B cell (primary cell): ENCODE measurements around the gene CATSPERB. TPM values are rescaled to one million over a fixed set of nuclear protein-coding genes. Genes with fewer than 3 reads are reported as not detected.

Experiments
- ATAC-seq: fragments of 200-7000 bp; cut with Tn5 transposase; one replicate; pipeline ENCODE4 v1.10.0; 2021; ENCODE audit warnings: low read depth, mild to moderate bottlenecking, moderate number of reproducible peaks, moderate library complexity
- CTCF ChIA-PET: fragments of 350-600 bp; sonication (Branson Sonifier 250); formaldehyde crosslinking; loops from one replicate; lab custom pipeline; 2021; ENCODE audit warnings: antibody characterized with exemption, inconsistent platforms; lab: Charles Lee
- POLR2A ChIA-PET: fragments of 350-600 bp; sonication (Branson Sonifier 250); formaldehyde crosslinking; loops from one replicate; lab custom pipeline; 2021; ENCODE audit warnings: antibody characterized with exemption; lab: Charles Lee
- DNase-seq: peaks from one replicate; pipeline ENCODE4 v3.0.0; 2013
- H2AFZ ChIP-seq: 2 replicates; pipeline ENCODE4 v1.6.1; 2012; ENCODE audit warnings: mild to moderate bottlenecking, low read depth, low read length; ENCODE audit not compliant: insufficient read depth, poor library complexity, severe bottlenecking
- H3K27ac ChIP-seq, 2 donors: 1 replicate in 1 of 2; 2 replicates in 1 of 2; pipeline ENCODE4 v1.5.1; 2012 to 2013; ENCODE audit warnings: low read length in 2 of 2, mild to moderate bottlenecking in 2 of 2, moderate library complexity in 1 of 2
- H3K27me3 ChIP-seq, 4 experiments: fragments of 200-600 bp in 1 of 4; sonication (generic) in 1 of 4; replicated peaks in 1 of 4; 1 replicate in 2 of 4; 2 replicates in 2 of 4; pipeline versions ENCODE4 v1.6.1 to v1.7.0; 2013 to 2016; ENCODE audit warnings: low read length in 3 of 4, mild to moderate bottlenecking in 2 of 4, mixed read lengths in 1 of 4, moderate library complexity in 1 of 4; ENCODE audit not compliant: insufficient read depth in 4 of 4, control insufficient read depth in 3 of 4; ENCODE audit errors: control extremely low read depth in 1 of 4
- H3K36me3 ChIP-seq, 2 experiments: replicated peaks in 1 of 2; 1 replicate in 1 of 2; 2 replicates in 1 of 2; pipeline versions ENCODE4 v1.6.1 to v1.7.1; 2013; ENCODE audit warnings: low read length in 1 of 2; ENCODE audit not compliant: insufficient read depth in 2 of 2, control insufficient read depth in 1 of 2; ENCODE audit errors: control extremely low read depth in 1 of 2, extremely low read depth in 1 of 2
- H3K4me1 ChIP-seq, 2 donors: fragments of 200-600 bp in 1 of 2; sonication (generic) in 1 of 2; 1 replicate in 1 of 2; 2 replicates in 1 of 2; pipeline versions ENCODE4 v1.5.1 to v1.6.1; 2013 to 2017; ENCODE audit warnings: low read length in 2 of 2; ENCODE audit not compliant: control insufficient read depth in 2 of 2, insufficient read depth in 2 of 2
- H3K4me2 ChIP-seq: replicated peaks from 2 replicates; pipeline ENCODE3; 2012; ENCODE audit warnings: mild to moderate bottlenecking, low read depth, low read length; ENCODE audit not compliant: poor library complexity, severe bottlenecking
- H3K4me3 ChIP-seq, 5 experiments: fragments of 200-600 bp in 1 of 5; sonication (generic) in 1 of 5; 1 replicate in 3 of 5; 2 replicates in 2 of 5; pipeline versions ENCODE4 v1.5.1 to v1.7.0; 2011 to 2016; ENCODE audit warnings: low read length in 4 of 5, mild to moderate bottlenecking in 4 of 5, low read depth in 2 of 5, control low read depth in 1 of 5, moderate library complexity in 1 of 5; ENCODE audit not compliant: insufficient read depth in 1 of 5; ENCODE audit errors: control extremely low read depth in 1 of 5, extremely low read depth in 1 of 5
- H3K79me2 ChIP-seq: fragments of 200-600 bp; sonication (generic); one replicate; pipeline ENCODE4 v1.6.0; 2016; ENCODE audit warnings: low read length; ENCODE audit not compliant: control insufficient read depth, insufficient read depth
- H3K9ac ChIP-seq: fragments of 200-600 bp; sonication (generic); 2 replicates; pipeline ENCODE4 v1.6.1; 2017; ENCODE audit warnings: mild to moderate bottlenecking, low read length, moderate library complexity
- H3K9me3 ChIP-seq, 3 donors: one replicate each; pipeline versions ENCODE4 v1.6.1 to v1.7.1; 2013; ENCODE audit warnings: low read length in 2 of 3; ENCODE audit not compliant: control insufficient read depth in 2 of 3, insufficient read depth in 1 of 3; ENCODE audit errors: control extremely low read depth in 1 of 3
- H4K20me1 ChIP-seq: 2 replicates; pipeline ENCODE4 v1.6.0; 2012; ENCODE audit warnings: mild to moderate bottlenecking, low read length; ENCODE audit not compliant: insufficient read depth, control insufficient read depth, poor library complexity, severe bottlenecking
- H3K27ac Mint-ChIP-seq: one replicate; pipeline ENCODE4 v1.8.0; 2021; ENCODE audit warnings: mixed read lengths
- H3K27me3 Mint-ChIP-seq: one replicate; pipeline ENCODE4 v1.8.0; 2021; ENCODE audit warnings: mixed read lengths
- H3K4me1 Mint-ChIP-seq: one replicate; pipeline ENCODE4 v1.8.0; 2021; ENCODE audit warnings: mixed read lengths
- H3K4me3 Mint-ChIP-seq: one replicate; pipeline ENCODE4 v1.8.0; 2021; ENCODE audit warnings: mixed read lengths
- H3K9me3 Mint-ChIP-seq: one replicate; pipeline ENCODE4 v1.8.0; 2022; ENCODE audit warnings: mixed read lengths; ENCODE audit not compliant: insufficient read depth
- EZH2 ChIP-seq: IDR thresholded peaks from 2 replicates; pipeline ENCODE4 v1.6.1; 2012; ENCODE audit warnings: borderline replicate concordance, low read depth, mild to moderate bottlenecking, moderate library complexity, low read length; ENCODE audit not compliant: insufficient read depth, poor library complexity, severe bottlenecking
- whole genome bisulfite sequencing: methylation state at CpG from one replicate; pipeline ENCODE4 v1.1.5; 2013; ENCODE audit warnings: missing lambda C conversion rate; ENCODE audit not compliant: insufficient coverage; 5-methylcytosine and 5-hydroxymethylcytosine counted together
- intact Hi-C: fragments of 100-400 bp; cut with micrococcal nuclease; formaldehyde crosslinking; loops from one replicate; pipeline ENCODE4 v1.10.0; 2022
- polyA plus RNA-seq: library from polyadenylated mRNA; depleted of rRNA; stranded (reverse); fragments of >200 nt; gene quantifications from 2 replicates; pipeline ENCODE4 v1.2.3, GENCODE V29; 2012
- total RNA-seq, 2 donors: library from RNA; stranded (reverse); fragments of 120-200 nt in 1 of 2; gene quantifications; 1 replicate in 1 of 2; 2 replicates in 1 of 2; pipeline versions ENCODE4 v1.2.3 to v1.2.4, GENCODE V29; 2013 to 2022
- TF ChIP-seq, protein P1 (sequence below): fragments of 200-600 bp; IDR thresholded peaks from one replicate; pipeline ENCODE4 v1.8.0; 2022; ENCODE audit warnings: antibody characterized with exemption, mild to moderate bottlenecking

The CATSPERB gene
- total and polyA plus RNA-seq, 2 donors (not counting 1 experiment from before 2014, with no cell fraction given), result 0.12 to 0.18 TPM

DNA sequence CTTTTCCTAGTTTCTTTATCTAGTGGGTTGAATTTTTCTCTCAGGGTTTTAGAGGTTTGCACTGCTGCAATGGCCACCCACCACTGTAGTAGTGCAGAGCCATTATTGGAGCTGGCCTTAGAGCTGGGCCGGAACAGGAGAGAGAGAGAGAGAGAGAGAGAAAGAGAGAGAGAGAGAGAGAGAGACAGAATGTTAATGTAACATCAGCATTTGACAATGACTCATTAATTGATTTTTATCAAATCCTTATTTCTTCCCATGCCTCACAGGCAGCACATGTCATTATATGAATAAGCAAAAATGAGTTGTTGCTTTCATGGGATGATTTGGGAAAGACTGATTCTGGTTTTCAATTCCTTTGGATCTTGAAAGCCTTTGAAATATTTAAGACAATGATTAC lies 145.5 kb downstream of the CATSPERB start:
- no peak overlapping the region for H3K4me2 ChIP-seq
- H3K9ac ChIP-seq, result no peak overlapping the region
- H3K27ac ChIP-seq, result no peak overlapping the region
- H3K9me3 ChIP-seq, result peaks cover 0 to 23% (median 5%) of the 10 kb centered on the region in 3 donors
- CTCF ChIA-PET, result no interaction called here
- no peaks in the 10 kb centered on the region for H4K20me1 ChIP-seq
- H3K27me3 ChIP-seq, result peaks cover 0 to 4% (median 2%) of the 10 kb centered on the region in 4 experiments
- TF ChIP-seq, protein P1, sequence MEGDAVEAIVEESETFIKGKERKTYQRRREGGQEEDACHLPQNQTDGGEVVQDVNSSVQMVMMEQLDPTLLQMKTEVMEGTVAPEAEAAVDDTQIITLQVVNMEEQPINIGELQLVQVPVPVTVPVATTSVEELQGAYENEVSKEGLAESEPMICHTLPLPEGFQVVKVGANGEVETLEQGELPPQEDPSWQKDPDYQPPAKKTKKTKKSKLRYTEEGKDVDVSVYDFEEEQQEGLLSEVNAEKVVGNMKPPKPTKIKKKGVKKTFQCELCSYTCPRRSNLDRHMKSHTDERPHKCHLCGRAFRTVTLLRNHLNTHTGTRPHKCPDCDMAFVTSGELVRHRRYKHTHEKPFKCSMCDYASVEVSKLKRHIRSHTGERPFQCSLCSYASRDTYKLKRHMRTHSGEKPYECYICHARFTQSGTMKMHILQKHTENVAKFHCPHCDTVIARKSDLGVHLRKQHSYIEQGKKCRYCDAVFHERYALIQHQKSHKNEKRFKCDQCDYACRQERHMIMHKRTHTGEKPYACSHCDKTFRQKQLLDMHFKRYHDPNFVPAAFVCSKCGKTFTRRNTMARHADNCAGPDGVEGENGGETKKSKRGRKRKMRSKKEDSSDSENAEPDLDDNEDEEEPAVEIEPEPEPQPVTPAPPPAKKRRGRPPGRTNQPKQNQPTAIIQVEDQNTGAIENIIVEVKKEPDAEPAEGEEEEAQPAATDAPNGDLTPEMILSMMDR, result no peak
- TF ChIP-seq EZH2, result no peak
- H3K4me1 ChIP-seq, result no peaks in the 10 kb centered on the region
- no peak overlapping the region for H3K4me3 ChIP-seq
- no peaks in the 10 kb centered on the region for H3K79me2 ChIP-seq
- no CpG with 5 or more reads among the region's 1 CpG for WGBS
- H3K27me3 Mint-ChIP-seq, result peaks cover 27% of the 10 kb centered on the region
- no peak overlapping the region for H3K27ac Mint-ChIP-seq
- H3K9me3 Mint-ChIP-seq, result peaks cover 5% of the 10 kb centered on the region
- POLR2A ChIA-PET, result no interaction called here
- intact Hi-C loops, result no loop called here
- H2AFZ ChIP-seq, result no peak overlapping the region
- H3K4me1 Mint-ChIP-seq, result no peaks in the 10 kb centered on the region
- no peak overlapping the region for H3K4me3 Mint-ChIP-seq
- no peak for DNase-seq
- no peak for ATAC-seq
- H3K36me3 ChIP-seq, result no peaks in the 10 kb centered on the region

- Histone ChIP-seq H3K36me3 (no peaks in the 10 kb centered on the region), H3K4me2 (no peak overlapping the region), H3K4me3 (no peak overlapping the region), H3K9ac (no peak overlapping the region), H3K79me2 (no peaks in the 10 kb centered on the region), H3K27me3 (peaks cover 0 to 7% (median 2%) of the 10 kb centered on the region in 4 experiments), H4K20me1 (no peaks in the 10 kb centered on the region), H3K4me1 (no peaks in the 10 kb centered on the region), H3K9me3 (peaks cover 0 to 23% (median 5%) of the 10 kb centered on the region in 3 donors), H3K27ac (no peak overlapping the region), H2AFZ (no peak overlapping the region)
- no peak overlapping the region for H3K27ac Mint-ChIP-seq
- peaks cover 5% of the 10 kb centered on the region for H3K9me3 Mint-ChIP-seq
- no peak for ATAC-seq
- DNase-seq, result no peak
- intact Hi-C loops, result no loop called here
- H3K4me1 Mint-ChIP-seq, result no peaks in the 10 kb centered on the region
- CTCF ChIA-PET, result no interaction called here
- POLR2A ChIA-PET, result no interaction called here
- peaks cover 31% of the 10 kb centered on the region for H3K27me3 Mint-ChIP-seq
- no peak for TF ChIP-seq EZH2
- TF ChIP-seq, protein P1, result no peak
- no peak overlapping the region for H3K4me3 Mint-ChIP-seq
Measured at GRCh38 chr14:91585856-91586255, 146.0 kb downstream of the CATSPERB start.
